ENCODE results near the gene PPP1R8. TPM values are rescaled to one million over a fixed set of nuclear protein-coding genes. Genes with fewer than 3 reads are reported as not detected.

Gene PPP1R8
- total RNA-seq, 4 donors from 2014 or later, result 33.2 to 51.6 (median 42.0) TPM

GRCh38 chr1:27885114-27885528 lies 54.5 kb downstream of the PPP1R8 start:
- Histone ChIP-seq H3K27me3 (peaks cover 0 to 2% (median 0%) of the 10 kb centered on the region in 4 donors), H3K9me3 (no peaks in the 10 kb centered on the region), H3K36me3 (peaks cover 0 to 40% (median 11%) of the 10 kb centered on the region in 4 donors), H3K27ac (replicated peaks in 1 of 4) (peak overlapping the region in 3 of 4 donors; percentile 20 to 51 (median 48)), H3K4me3 (no peak overlapping the region), H3K4me1 (no peaks in the 10 kb centered on the region)
- intact Hi-C loops (cut with DNase I), result no loop called here
- TF ChIP-seq CTCF (IDR thresholded peaks at IDR 0.05) (no peak), EP300 (IDR thresholded peaks at IDR 0.05) (no peak), POLR2AphosphoS5 (IDR thresholded peaks at IDR 0.05) (no peak), POLR2A (IDR thresholded peaks at IDR 0.05; ENCODE audit: low read depth) (no peak)
- DNase-seq (ENCODE audit: extremely low spot score), result no peak
- WGBS, result 77% methylated on average over 8 of the region's 8 CpGs

- Histone ChIP-seq H3K36me3 (peaks cover 0 to 45% (median 15%) of the 10 kb centered on the region in 4 donors), H3K4me1 (no peaks in the 10 kb centered on the region), H3K9me3 (no peaks in the 10 kb centered on the region), H3K27me3 (no peaks in the 10 kb centered on the region), H3K4me3 (no peak overlapping the region), H3K27ac (replicated peaks in 1 of 4) (peak overlapping the region; percentile 41 to 51 (median 44))
- DNase-seq (ENCODE audit: extremely low spot score), result no peak
- intact Hi-C loops (cut with DNase I), result no loop called here
- TF ChIP-seq EP300 (IDR thresholded peaks at IDR 0.05) (no peak), CTCF (IDR thresholded peaks at IDR 0.05) (no peak), POLR2A (IDR thresholded peaks at IDR 0.05; ENCODE audit: low read depth) (no peak), POLR2AphosphoS5 (IDR thresholded peaks at IDR 0.05) (peak in 1 of 2 donors; percentile 35)
- 74% methylated on average over 15 of the region's 15 CpGs for WGBS
These were observed 55.2 kb downstream of the PPP1R8 start for GRCh38 chr1:27885621-27886352.

GRCh38 chr1:27886353-27886679 lies 55.7 kb downstream of the PPP1R8 start:
- Histone ChIP-seq H3K4me1 (no peaks in the 10 kb centered on the region), H3K27ac (replicated peaks in 1 of 4) (peak overlapping the region; percentile 28 to 44 (median 41)), H3K9me3 (no peaks in the 10 kb centered on the region), H3K4me3 (no peak overlapping the region), H3K36me3 (peaks cover 2 to 50% (median 20%) of the 10 kb centered on the region in 4 donors), H3K27me3 (no peaks in the 10 kb centered on the region)
- intact Hi-C loops (cut with DNase I), result no loop called here
- no peak for DNase-seq (ENCODE audit: extremely low spot score)
- 77% methylated on average over 2 of the region's 2 CpGs for WGBS
- TF ChIP-seq POLR2AphosphoS5 (IDR thresholded peaks at IDR 0.05), result no peak
- TF ChIP-seq CTCF (IDR thresholded peaks at IDR 0.05), result no peak
- TF ChIP-seq POLR2A (IDR thresholded peaks at IDR 0.05; ENCODE audit: low read depth), result no peak
- no peak for TF ChIP-seq EP300 (IDR thresholded peaks at IDR 0.05)

GRCh38 chr1:27886744-27887143 lies 56.2 kb downstream of the PPP1R8 start:
- H3K36me3 ChIP-seq, result peaks cover 6 to 54% (median 25%) of the 10 kb centered on the region in 4 donors
- intact Hi-C loops (cut with DNase I), result no loop called here
- TF ChIP-seq CTCF (IDR thresholded peaks at IDR 0.05), result no peak
- no peak for TF ChIP-seq POLR2AphosphoS5 (IDR thresholded peaks at IDR 0.05)
- TF ChIP-seq EP300 (IDR thresholded peaks at IDR 0.05), result no peak
- no peak for TF ChIP-seq POLR2A (IDR thresholded peaks at IDR 0.05; ENCODE audit: low read depth)
- DNase-seq (ENCODE audit: extremely low spot score), result no peak
- H3K4me1 ChIP-seq, result no peaks in the 10 kb centered on the region
- peak overlapping the region in 3 of 4 donors; percentile 28 to 44 (median 30) for H3K27ac ChIP-seq (replicated peaks in 1 of 4)
- H3K4me3 ChIP-seq, result no peak overlapping the region
- no peaks in the 10 kb centered on the region for H3K27me3 ChIP-seq
- H3K9me3 ChIP-seq, result no peaks in the 10 kb centered on the region
- WGBS, result 73% methylated on average over 3 of the region's 3 CpGs
